HCT116 (cell line): Measurements from ENCODE around the gene IL31. TPM values are rescaled to one million over a fixed set of nuclear protein-coding genes. Genes with fewer than 3 reads are reported as not detected.
A peak's percentile ranks its signal among the peaks of the same experiment; 100 is the strongest.

Source experiments
- ATAC-seq: fragments of 200-7000 bp; cut with Tn5 transposase; 2 replicates; pipeline ENCODE4 v1.9.1; 2020; ENCODE audit warnings: mild to moderate bottlenecking, moderate library complexity
- BruUV-seq: library from RNA; stranded (reverse); fragments of 400-500 nt; replicated peaks from 2 replicates; lab custom pipeline; 2021; lab: Mats Ljungman, UMichigan
- CTCF ChIA-PET: fragments of 300-600 bp; sonication (Branson Sonifier 250); formaldehyde crosslinking; loops from one replicate; lab custom pipeline; 2021; ENCODE audit warnings: antibody characterized with exemption; lab: Charles Lee
- POLR2A ChIA-PET: fragments of 300-600, 350-600 bp; sonication (Branson Sonifier 250); formaldehyde crosslinking; loops from one replicate; lab custom pipeline; 2021; ENCODE audit warnings: antibody characterized with exemption; lab: Charles Lee
- RAD21 ChIA-PET, 2 experiments: fragments of 300-600 bp; sonication (Branson Sonifier 250); formaldehyde crosslinking; loops; one replicate each; lab custom pipeline; 2023; ENCODE audit warnings: low total read pairs in 2 of 2; ENCODE audit not compliant: uncharacterized antibody in 2 of 2, unreplicated experiment in 2 of 2, low non-redundant PET in 1 of 2; lab: Charles Lee
- DNase-seq: peaks from one replicate; pipeline ENCODE4 v3.0.0-alpha.2; 2010; ENCODE audit warnings: low read depth, low spot score
- H2AFZ ChIP-seq: fragments of 200-600 bp; shearing (Covaris generic), sonication (generic); 2 replicates; pipeline ENCODE4 v1.6.1; 2017; ENCODE audit warnings: low read depth, mixed run types, mixed read lengths, antibody characterized with exemption, low read length; ENCODE audit not compliant: poor library complexity, severe bottlenecking
- H3K27ac ChIP-seq: 2 replicates; pipeline ENCODE4 v1.5.1; 2012; ENCODE audit warnings: low read depth, low read length
- H3K27me3 ChIP-seq: fragments of 200-600 bp; sonication (generic); 2 replicates; pipeline ENCODE4 v1.6.1; 2016; ENCODE audit warnings: mixed run types, low read length, mixed read lengths; ENCODE audit not compliant: insufficient read depth
- H3K36me3 ChIP-seq, 2 experiments: fragments of 200-500 bp in 1 of 2; fragments of 200-600 bp in 1 of 2; sonication (Bioruptor generic) in 1 of 2; sonication (generic) in 1 of 2; 2 replicates each; pipeline versions ENCODE4 v1.5.1 to v1.6.1; 2014 to 2016; ENCODE audit warnings: low read length in 2 of 2, inconsistent platforms in 1 of 2, mixed read lengths in 1 of 2, mixed run types in 1 of 2; ENCODE audit not compliant: insufficient read depth in 2 of 2, control insufficient read depth in 1 of 2
- H3K4me1 ChIP-seq, 2 experiments: fragments of 200-600 bp in 1 of 2; sonication (generic) in 1 of 2; 2 replicates each; pipeline versions ENCODE4 v1.5.1 to v1.6.1; 2012 to 2017; ENCODE audit warnings: low read length in 2 of 2, inconsistent platforms in 1 of 2, mild to moderate bottlenecking in 1 of 2, mixed read lengths in 1 of 2, mixed run types in 1 of 2, moderate library complexity in 1 of 2; ENCODE audit not compliant: insufficient read depth in 2 of 2, control insufficient read depth in 1 of 2
- H3K4me2 ChIP-seq: fragments of 200-600 bp; sonication (generic); 2 replicates; pipeline ENCODE4 v1.6.1; 2017; ENCODE audit warnings: mixed run types, low read length, mixed read lengths
- H3K4me3 ChIP-seq, 2 experiments: fragments of 200-600 bp in 1 of 2; sonication (generic) in 1 of 2; replicated peaks in 1 of 2; 2 replicates each; pipeline ENCODE4 v1.5.1; 2011 to 2016; ENCODE audit warnings: low read length in 2 of 2, control low read depth in 1 of 2, low read depth in 1 of 2, mild to moderate bottlenecking in 1 of 2, mixed read lengths in 1 of 2, mixed run types in 1 of 2
- H3K79me2 ChIP-seq: fragments of 200-600 bp; sonication (generic); 2 replicates; pipeline ENCODE4 v1.6.1; 2017; ENCODE audit warnings: mild to moderate bottlenecking, mixed run types, low read length, moderate library complexity, mixed read lengths; ENCODE audit not compliant: insufficient read depth
- H3K9ac ChIP-seq: fragments of 200-600 bp; sonication (generic); 2 replicates; pipeline ENCODE4 v1.6.1; 2016; ENCODE audit warnings: low read length, mixed read lengths
- H3K9me2 ChIP-seq: fragments of 200-600 bp; sonication (generic), shearing (Covaris generic); 2 replicates; pipeline ENCODE4 v1.6.1; 2017; ENCODE audit warnings: mixed run types, mild to moderate bottlenecking, moderate library complexity; ENCODE audit not compliant: insufficient read depth
- H3K9me3 ChIP-seq, 2 experiments: fragments of 200-500 bp in 1 of 2; fragments of 200-600 bp in 1 of 2; sonication (Bioruptor generic) in 1 of 2; sonication (generic) in 1 of 2; 2 replicates each; pipeline ENCODE4 v1.6.1; 2014 to 2017; ENCODE audit warnings: low read length in 2 of 2, mixed read lengths in 2 of 2, inconsistent platforms in 1 of 2, low read depth in 1 of 2, mild to moderate bottlenecking in 1 of 2, mixed run types in 1 of 2, moderate library complexity in 1 of 2; ENCODE audit not compliant: control insufficient read depth in 1 of 2, insufficient read depth in 1 of 2
- H4K20me1 ChIP-seq: fragments of 200-600 bp; sonication (generic), shearing (Covaris generic); 2 replicates; pipeline ENCODE4 v1.6.1; 2017; ENCODE audit warnings: mixed run types, mild to moderate bottlenecking, moderate library complexity; ENCODE audit not compliant: insufficient read depth
- CTCF ChIP-seq, 3 experiments: fragments of 200-600 bp in 1 of 3; sonication (generic) in 1 of 3; IDR thresholded peaks in 2 of 3; conservative IDR thresholded peaks in 1 of 3; 2 replicates each; pipeline ENCODE4 v1.5.1; 2012 to 2017; ENCODE audit warnings: low read depth in 2 of 3, low read length in 2 of 3, antibody characterized with exemption in 1 of 3, borderline replicate concordance in 1 of 3, control low read depth in 1 of 3, mild to moderate bottlenecking in 1 of 3, mixed read lengths in 1 of 3, mixed run types in 1 of 3, moderate library complexity in 1 of 3; ENCODE audit not compliant: insufficient read depth in 1 of 3
- ZNF274 ChIP-seq: fragments of 200-500 bp; sonication (Bioruptor generic); IDR thresholded peaks from 2 replicates; pipeline ENCODE4 v1.6.1; 2014; ENCODE audit warnings: mild to moderate bottlenecking, low read depth, low read length, inconsistent platforms
- intact Hi-C: fragments of 100-400 bp; cut with micrococcal nuclease; formaldehyde crosslinking; loops from 2 replicates; pipeline ENCODE4 v1.10.0; 2022
- total RNA-seq: library from RNA; stranded (reverse); gene quantifications from one replicate; pipeline ENCODE4 v1.2.1, GENCODE V29; 2021; ENCODE audit not compliant: unreplicated experiment
- TF ChIP-seq, protein P1 (sequence below): IDR thresholded peaks from 2 replicates; pipeline ENCODE4 v1.6.1; 2012; ENCODE audit warnings: low read depth

IL31 gene
- total RNA-seq, 1 experiment from 2014 or later, result not detected

DNA sequence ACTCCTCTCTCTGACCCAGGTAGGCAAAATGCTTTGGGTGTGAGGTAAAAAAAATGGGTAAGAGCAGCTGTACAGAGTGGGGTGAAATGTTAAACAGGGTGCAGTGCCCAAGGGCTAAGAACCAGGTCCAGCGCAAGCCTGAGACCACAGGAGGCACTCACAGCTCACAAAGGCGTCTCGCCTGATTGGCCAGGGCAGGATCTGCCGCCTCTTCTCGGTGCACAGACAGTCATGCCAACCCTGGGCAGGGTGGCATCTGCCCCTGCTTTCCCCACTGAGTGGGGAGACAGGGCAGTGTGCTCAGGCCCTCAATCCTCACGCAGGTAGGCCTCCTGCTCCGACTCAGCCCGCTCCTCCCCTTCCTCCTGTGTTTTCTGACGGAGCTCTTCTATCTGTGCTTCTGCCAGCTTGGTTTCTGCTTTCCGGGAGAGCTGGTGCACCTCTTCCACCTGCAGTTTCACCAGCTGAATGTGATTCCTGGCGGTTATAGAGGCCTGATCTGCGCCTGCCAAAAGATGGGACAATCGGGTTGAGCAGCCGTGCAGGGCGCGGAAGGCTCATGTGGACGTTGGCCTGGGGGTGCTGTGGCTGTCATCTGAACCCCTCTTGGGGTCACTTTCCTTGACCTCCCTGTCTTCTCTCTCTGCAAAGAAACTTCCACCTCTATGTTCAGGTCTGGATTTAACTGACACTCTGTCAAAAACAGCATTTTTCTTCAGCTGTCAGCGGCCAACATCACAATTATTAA, 34.2 kb upstream of the IL31 start:
- ChIA-PET CTCF (no interaction called here), POLR2A (interaction anchor here (0.9 kb wide), 1 partner anchor 145 kb away, joined by 3 read pairs; no protein-coding TSS in a partner anchor), RAD21 (no interaction called here)
- no peak overlapping the region for H3K27ac ChIP-seq
- H3K9me3 ChIP-seq, result no peaks in the 10 kb centered on the region
- TSS peak; percentile 39 for BruUV-seq
- no peak overlapping the region for H3K9ac ChIP-seq
- DNase-seq (no peak), ATAC-seq (no peak)
- no peaks in the 10 kb centered on the region for H3K9me2 ChIP-seq
- H3K36me3 ChIP-seq, result peaks cover 31 to 34% of the 10 kb centered on the region in 2 experiments
- H3K4me3 ChIP-seq, result no peak overlapping the region
- TF ChIP-seq CTCF (IDR thresholded peaks at IDR 0.05 in 2 of 3, conservative IDR thresholded peaks at IDR 0.05 in 1 of 3; ENCODE audit: borderline replicate concordance in 1 of 3, insufficient read depth in 1 of 3, low read depth in 2 of 3, low read length in 2 of 3) (no peak), ZNF274 (no peak)
- TF ChIP-seq, protein P1, sequence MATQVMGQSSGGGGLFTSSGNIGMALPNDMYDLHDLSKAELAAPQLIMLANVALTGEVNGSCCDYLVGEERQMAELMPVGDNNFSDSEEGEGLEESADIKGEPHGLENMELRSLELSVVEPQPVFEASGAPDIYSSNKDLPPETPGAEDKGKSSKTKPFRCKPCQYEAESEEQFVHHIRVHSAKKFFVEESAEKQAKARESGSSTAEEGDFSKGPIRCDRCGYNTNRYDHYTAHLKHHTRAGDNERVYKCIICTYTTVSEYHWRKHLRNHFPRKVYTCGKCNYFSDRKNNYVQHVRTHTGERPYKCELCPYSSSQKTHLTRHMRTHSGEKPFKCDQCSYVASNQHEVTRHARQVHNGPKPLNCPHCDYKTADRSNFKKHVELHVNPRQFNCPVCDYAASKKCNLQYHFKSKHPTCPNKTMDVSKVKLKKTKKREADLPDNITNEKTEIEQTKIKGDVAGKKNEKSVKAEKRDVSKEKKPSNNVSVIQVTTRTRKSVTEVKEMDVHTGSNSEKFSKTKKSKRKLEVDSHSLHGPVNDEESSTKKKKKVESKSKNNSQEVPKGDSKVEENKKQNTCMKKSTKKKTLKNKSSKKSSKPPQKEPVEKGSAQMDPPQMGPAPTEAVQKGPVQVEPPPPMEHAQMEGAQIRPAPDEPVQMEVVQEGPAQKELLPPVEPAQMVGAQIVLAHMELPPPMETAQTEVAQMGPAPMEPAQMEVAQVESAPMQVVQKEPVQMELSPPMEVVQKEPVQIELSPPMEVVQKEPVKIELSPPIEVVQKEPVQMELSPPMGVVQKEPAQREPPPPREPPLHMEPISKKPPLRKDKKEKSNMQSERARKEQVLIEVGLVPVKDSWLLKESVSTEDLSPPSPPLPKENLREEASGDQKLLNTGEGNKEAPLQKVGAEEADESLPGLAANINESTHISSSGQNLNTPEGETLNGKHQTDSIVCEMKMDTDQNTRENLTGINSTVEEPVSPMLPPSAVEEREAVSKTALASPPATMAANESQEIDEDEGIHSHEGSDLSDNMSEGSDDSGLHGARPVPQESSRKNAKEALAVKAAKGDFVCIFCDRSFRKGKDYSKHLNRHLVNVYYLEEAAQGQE, result no peak
- no peaks in the 10 kb centered on the region for H4K20me1 ChIP-seq
- no peak overlapping the region for H3K4me2 ChIP-seq
- H2AFZ ChIP-seq, result no peak overlapping the region
- peaks cover 0 to 23% of the 10 kb centered on the region in 2 experiments; a peak in 2 of 4 replicates for H3K4me1 ChIP-seq
- intact Hi-C loops, result no loop called here
- H3K27me3 ChIP-seq, result no peaks in the 10 kb centered on the region
- H3K79me2 ChIP-seq, result peaks cover 14% of the 10 kb centered on the region
